HEK293T (cell line): ENCODE measurements around the gene WDR89.

Source experiments
- ARNT ChIP-seq: fragments of 450-650 bp; IDR thresholded peaks from 2 replicates; pipeline ENCODE4 v1.6.1; 2017; ENCODE audit warnings: mild to moderate bottlenecking
- BHLHE40 ChIP-seq: fragments of 450-650 bp; IDR thresholded peaks from 2 replicates; pipeline ENCODE4 v1.6.1; 2016; ENCODE audit warnings: mild to moderate bottlenecking, moderate library complexity, borderline replicate concordance
- CTBP1 ChIP-seq: fragments of 450-650 bp; IDR thresholded peaks from 2 replicates; pipeline ENCODE4 v1.6.1; 2016; ENCODE audit warnings: borderline replicate concordance
- FOXK2 ChIP-seq: fragments of 450-650 bp; IDR thresholded peaks from 2 replicates; pipeline ENCODE4 v1.6.1; 2016; ENCODE audit warnings: mild to moderate bottlenecking
- FOXM1 ChIP-seq: fragments of 450-650 bp; IDR thresholded peaks from 2 replicates; pipeline ENCODE4 v1.6.1; 2017; ENCODE audit warnings: mild to moderate bottlenecking, borderline replicate concordance
- NFRKB ChIP-seq: fragments of 450-650 bp; IDR thresholded peaks from 2 replicates; pipeline ENCODE4 v1.6.1; 2016; ENCODE audit warnings: mild to moderate bottlenecking, moderate library complexity
- SP1 ChIP-seq: fragments of 450-650 bp; IDR thresholded peaks from 2 replicates; pipeline ENCODE4 v1.6.1; 2017
- SUZ12 ChIP-seq: fragments of 450-650 bp; IDR thresholded peaks from 2 replicates; pipeline ENCODE4 v1.6.1; 2016; ENCODE audit warnings: mild to moderate bottlenecking
- TARDBP ChIP-seq: fragments of 450-650 bp; IDR thresholded peaks from 2 replicates; pipeline ENCODE4 v1.6.1; 2016
- TF ChIP-seq, protein P1 (sequence below): fragments of 450-650 bp; IDR thresholded peaks from 2 replicates; pipeline ENCODE4 v1.6.1; 2016

GRCh38 chr14:63573581-63573980 lies 68.1 kb downstream of the WDR89 start:
- no peak for TF ChIP-seq FOXK2
- TF ChIP-seq FOXM1 = no peak
- no peak for TF ChIP-seq SUZ12
- TF ChIP-seq SP1 = no peak
- no peak for TF ChIP-seq TARDBP
- TF ChIP-seq CTBP1 = no peak
- no peak for TF ChIP-seq ARNT
- TF ChIP-seq, protein P1, sequence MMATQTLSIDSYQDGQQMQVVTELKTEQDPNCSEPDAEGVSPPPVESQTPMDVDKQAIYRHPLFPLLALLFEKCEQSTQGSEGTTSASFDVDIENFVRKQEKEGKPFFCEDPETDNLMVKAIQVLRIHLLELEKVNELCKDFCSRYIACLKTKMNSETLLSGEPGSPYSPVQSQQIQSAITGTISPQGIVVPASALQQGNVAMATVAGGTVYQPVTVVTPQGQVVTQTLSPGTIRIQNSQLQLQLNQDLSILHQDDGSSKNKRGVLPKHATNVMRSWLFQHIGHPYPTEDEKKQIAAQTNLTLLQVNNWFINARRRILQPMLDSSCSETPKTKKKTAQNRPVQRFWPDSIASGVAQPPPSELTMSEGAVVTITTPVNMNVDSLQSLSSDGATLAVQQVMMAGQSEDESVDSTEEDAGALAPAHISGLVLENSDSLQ = no peak
- TF ChIP-seq NFRKB = no peak
- TF ChIP-seq BHLHE40 = no peak
